ENCODE data around the gene AS3MT. TPM values are rescaled to one million over a fixed set of nuclear protein-coding genes. Genes with fewer than 3 reads are reported as not detected.

AS3MT gene
- total RNA-seq, 1 donor from 2014 or later = 2.1 TPM

DNA sequence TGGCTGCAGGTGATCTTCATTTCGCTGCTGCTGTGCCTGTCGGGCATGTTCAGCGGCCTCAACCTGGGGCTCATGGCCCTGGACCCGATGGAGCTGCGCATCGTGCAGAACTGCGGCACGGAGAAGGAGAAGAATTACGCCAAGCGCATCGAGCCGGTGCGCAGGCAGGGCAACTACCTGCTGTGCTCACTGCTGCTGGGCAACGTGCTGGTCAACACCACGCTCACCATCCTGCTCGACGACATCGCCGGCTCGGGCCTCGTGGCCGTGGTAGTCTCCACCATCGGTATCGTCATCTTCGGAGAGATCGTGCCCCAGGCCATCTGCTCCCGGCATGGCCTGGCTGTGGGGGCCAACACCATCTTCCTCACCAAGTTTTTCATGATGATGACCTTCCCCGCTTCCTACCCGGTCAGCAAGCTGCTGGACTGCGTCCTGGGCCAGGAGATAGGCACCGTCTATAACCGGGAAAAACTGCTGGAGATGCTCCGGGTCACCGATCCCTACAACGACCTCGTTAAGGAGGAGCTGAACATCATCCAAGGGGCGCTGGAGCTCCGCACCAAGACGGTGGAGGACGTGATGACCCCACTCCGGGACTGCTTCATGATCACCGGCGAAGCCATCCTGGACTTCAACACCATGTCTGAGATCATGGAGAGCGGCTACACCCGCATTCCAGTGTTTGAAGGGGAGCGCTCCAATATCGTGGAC lies 50.1 kb downstream of the AS3MT start:
- DNase-seq (ENCODE audit: low spot score) = no peak

DNA sequence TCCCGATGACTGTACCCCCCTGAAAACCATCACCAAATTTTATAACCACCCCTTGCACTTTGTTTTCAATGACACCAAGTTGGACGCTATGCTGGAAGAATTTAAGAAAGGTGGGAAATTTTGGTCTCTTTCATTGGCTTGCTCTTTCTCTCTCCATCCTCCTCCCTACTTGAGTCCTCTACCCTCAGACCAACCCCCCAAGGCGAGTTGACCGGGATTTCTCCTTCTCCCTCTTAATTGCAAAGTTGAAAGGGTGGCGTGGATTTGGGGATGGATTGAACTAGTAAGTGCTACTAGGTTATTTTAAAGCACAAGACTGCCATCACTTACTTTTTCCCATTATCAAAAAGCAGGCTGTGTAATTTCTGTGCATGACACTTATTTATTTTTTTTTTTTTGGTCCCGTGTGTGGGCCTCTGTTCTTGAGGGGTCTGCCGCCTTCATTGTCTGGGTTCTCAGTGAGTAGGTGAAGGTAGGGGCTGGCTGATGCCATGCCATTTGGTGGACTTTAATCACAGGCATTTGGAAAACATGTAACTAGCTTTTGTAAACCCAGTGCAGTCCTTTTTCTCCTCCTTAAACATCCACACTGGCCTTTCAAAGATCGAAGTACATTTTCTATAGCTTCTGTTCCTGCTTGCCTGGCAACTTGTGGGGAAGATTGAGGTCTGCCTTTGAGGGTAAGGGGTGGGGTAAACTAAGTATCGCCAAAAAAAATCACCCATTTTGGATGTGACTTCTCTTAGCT lies 50.9 kb downstream of the AS3MT start:
- DNase-seq (ENCODE audit: low spot score) = no peak

DNA sequence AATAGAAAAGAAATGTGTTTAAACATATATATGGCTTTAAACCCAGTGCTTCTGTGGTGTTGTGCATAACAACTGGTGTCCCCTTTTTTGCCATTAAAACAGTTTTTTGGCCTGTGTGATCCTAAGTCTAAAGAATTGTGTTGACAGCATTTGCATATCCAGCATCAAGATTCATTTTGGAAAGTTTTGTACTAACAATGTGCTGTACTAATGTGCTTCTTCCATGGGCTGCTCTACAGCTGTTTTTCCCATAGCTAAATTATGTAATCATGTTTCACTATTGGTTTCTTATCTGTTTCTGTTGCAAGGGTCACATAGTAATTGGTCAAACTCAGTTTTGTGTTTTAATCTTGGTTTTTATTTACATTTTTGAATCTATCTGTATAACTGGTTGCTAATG lies 54.3 kb downstream of the AS3MT start:
- no peak for DNase-seq (ENCODE audit: low spot score)

GRCh38 chr10:102926842-102927241 lies 57.6 kb downstream of the AS3MT start:
- DNase-seq (ENCODE audit: low spot score) = no peak

DNA sequence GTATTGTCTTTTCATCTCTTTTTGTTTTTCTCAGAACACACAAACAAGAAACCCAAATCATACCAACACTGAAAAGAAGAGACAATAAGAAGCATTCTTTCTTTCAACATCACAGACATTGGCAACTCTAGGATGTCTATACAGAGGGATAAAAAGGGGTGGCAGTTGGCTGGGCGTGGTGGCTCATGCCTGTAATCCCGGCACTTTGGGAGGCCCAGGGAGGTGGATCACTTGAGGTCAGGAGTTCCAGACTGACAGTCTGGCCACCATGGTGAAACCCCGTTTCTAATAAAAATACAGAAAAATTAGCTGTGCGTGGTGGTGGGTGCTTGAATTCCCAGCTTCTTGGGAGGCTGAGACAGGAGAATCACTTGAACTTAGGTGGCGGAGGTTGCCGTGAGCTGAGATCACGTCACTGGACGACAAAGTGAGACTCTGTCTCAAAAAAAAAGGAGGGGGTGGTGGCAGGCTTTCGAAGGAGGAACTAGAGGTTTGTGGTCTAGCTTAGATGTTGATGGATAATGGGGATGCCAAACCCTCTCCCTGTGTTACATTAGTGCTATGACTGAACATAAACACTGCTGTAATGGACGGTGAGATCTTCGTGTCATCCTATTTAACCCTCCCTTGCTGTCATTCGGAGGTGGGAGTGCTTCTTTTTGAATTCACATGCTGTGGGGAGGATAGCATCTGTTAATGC lies 58.2 kb downstream of the AS3MT start:
- peak; percentile 16 for DNase-seq (ENCODE audit: low spot score)

DNA sequence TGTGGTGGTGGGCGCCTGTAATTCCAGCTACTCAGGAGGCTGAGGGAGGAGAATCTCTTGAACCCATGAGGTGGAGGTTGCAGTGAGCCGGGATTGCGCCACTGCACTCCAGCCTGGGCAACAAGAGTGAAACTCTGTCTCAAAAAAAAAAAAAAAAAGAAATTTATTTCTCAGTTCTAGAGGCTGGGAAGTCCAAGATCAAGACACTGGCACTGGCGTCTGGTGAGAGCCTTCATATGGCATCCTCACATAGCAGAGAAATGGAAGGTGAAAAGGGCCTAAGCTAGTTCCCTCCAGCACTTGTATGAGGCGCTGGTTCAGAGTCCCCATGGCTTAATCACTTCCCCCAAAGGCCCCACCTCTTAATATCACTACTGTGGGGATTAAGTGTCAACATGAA lies 59.2 kb downstream of the AS3MT start:
- DNase-seq (ENCODE audit: low spot score) = peak; percentile 14

- no peak for DNase-seq (ENCODE audit: low spot score)
Observed at GRCh38 chr10:102930720-102931119, 61.5 kb downstream of the AS3MT start.

DNA sequence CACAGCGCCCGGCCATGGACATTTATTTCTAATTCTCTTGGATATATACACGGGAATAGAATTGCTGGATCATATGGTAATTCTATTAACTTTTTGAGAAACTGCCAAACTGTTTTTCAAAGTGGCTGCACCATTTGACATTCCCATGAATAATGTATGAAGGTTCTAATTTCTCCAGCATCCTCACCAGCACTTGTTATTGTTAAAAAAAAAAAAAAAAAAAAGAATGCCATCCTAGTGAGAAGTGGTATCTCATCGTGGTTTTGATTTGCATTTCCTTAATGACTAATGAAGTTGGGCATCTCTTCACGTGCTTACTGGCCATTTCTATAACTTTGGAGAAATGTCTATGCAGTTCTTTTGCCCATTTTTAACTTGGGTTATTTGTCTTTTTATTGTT lies 62.4 kb downstream of the AS3MT start:
- DNase-seq (ENCODE audit: low spot score) = no peak

DNA sequence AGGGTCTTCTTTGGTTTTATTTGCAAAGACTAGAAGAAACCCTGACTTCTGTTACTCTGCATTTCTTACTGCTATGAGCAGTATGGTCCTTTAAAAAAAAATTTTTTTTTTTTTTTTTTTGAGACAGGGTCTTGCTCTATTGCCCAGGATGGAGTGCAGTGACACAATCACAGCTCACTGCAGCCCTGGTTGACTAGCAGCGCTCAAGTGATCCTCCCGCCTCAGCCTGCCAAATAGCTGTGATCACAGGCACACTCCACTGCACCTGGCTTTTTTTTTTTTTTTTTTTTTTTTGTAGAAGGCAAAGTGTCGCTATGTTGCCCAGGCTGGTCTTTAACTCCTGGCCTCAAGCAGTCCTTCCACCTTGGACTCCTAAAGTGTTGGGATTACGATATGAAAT lies 66.2 kb downstream of the AS3MT start:
- peak; percentile 16 for DNase-seq (ENCODE audit: low spot score)

- DNase-seq (ENCODE audit: low spot score) = no peak
Observed at GRCh38 chr10:102935939-102936605, 66.8 kb downstream of the AS3MT start.

DNA sequence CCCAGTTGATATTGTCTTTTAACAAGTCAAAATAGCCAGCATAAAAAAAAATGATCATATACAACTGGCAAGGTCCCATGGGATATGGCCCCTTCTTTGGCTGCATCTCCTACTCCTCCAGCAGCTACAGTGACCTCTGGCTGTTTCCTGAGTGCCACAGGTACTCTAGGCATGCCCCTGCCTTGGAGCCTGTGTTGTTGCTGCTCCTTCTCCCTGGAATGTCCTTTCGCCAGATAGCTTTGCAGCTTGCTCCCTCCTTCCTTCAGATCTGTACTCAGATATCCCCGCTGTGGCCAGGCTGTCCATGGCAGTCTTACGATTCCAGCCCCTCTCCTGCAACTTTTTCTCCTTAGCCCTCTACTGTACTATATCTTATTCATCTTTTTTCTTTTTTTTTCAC lies 72.1 kb downstream of the AS3MT start:
- no peak for DNase-seq (ENCODE audit: low spot score)

- no peak for DNase-seq (ENCODE audit: low spot score)
Observed at GRCh38 chr10:102945449-102945848, 76.2 kb downstream of the AS3MT start.

DNA sequence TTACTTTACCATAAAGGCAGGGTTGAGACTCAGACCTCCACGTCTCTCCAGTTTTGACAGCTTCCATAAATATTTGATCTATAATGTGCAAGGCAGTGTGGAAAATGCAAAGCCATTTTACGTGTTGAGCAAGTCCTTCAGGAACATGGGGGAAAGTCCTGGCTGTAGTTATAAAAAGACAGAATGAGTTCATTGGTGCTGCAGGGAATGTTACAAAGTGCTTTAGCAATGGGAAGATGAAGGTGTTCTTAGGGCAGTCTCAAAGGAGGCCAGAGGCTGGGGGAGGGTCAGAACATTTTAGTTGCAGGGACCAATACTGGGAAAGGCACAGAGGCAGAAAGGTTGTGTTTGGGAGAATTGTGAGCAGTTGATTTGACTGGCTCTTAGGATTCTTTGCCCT lies 76.7 kb downstream of the AS3MT start:
- DNase-seq (ENCODE audit: low spot score) = no peak

- DNase-seq (ENCODE audit: low spot score) = no peak
Observed at GRCh38 chr10:102946992-102947391, 77.7 kb downstream of the AS3MT start.

- DNase-seq (ENCODE audit: low spot score) = no peak
Observed at GRCh38 chr10:102948176-102948575, 78.9 kb downstream of the AS3MT start.

DNA sequence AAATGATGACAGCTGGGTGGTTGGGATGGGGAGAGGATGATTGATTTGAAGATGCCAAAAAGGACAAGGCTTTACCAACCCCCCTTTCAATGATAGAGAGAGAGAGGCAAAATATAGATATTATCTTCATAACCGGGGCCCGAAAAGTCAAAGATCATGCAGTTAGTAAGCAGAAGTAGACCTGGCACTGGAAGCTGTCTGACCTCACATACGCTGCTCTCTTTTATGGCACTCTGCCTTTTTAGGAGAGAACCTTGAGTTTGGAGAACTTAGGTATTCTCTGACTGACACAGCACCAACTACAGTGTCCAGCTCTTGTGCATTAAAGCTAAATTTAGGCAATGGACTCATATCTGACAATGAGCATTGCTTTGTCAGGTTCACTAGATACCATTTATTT lies 79.5 kb downstream of the AS3MT start:
- no peak for DNase-seq (ENCODE audit: low spot score)

GRCh38 chr10:102949916-102950315 lies 80.6 kb downstream of the AS3MT start:
- no peak for DNase-seq (ENCODE audit: low spot score)

DNA sequence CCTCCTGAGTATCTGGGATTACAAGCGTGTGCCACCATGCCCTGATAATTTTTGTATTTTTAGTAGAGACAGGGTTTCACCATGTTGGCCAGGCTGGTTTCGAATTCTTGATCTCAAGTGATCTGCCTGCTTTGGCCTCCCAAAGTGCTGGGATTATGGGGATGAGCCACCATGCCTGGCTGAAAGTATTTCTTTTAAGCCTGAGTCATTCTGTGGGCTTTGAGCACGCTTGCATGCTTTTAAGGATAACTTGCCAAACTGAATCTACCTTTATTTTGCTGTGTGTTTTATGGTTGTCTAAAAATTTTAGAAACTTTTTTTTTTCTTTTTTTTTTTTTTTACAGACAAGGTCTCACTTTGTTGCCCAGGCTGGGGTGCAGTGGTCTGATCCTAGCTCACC lies 82.0 kb downstream of the AS3MT start:
- no peak for DNase-seq (ENCODE audit: low spot score)
